Raji (cell line): ENCODE data around the gene PLPPR2.

ENCODE experiments used
- POLR2A ChIP-seq: IDR thresholded peaks from 2 replicates; pipeline ENCODE4 v1.6.1; 2011; ENCODE audit warnings: low read depth, low read length, control low read depth; ENCODE audit not compliant: insufficient read depth

Gene PLPPR2

DNA sequence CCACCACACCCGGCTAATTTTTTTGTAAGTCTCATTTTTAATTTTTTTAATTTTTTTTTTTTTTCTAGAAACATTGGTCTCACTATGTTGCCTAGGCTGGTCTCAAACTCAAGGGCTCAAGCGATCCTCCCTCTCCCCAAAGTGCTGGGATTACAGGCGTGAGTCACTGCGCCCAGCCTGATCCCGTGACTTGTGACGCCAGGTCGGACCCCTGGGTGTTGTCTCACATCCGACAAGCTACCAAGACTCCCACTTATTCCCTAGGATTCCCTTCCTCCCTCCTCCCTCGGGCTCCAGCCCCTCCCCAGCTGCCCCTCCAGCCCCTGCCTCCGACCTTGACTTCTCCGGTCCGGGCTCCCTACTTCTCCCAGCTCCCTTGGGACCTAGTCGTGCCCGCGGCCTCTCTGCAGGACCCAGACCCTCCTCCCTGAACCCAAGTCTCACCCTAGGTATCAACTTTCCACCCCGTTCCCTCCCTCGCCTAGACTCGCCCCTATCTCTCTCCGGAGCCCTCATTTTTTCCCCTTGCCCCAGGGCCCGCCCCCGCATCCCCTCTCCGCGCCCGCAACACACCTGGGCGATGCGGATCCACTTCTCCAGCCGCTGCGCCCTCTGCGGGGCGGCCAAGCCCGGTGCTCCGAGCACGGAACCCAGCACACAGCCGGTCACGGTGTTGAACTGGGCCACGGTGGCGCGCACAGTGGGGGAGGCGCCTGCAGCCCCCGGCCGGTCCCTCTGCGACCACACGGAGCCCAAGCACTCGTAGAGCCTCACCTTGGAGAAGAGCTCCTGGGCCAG, 50.8 kb downstream of the PLPPR2 start:
- TF ChIP-seq POLR2A = no peak

DNA sequence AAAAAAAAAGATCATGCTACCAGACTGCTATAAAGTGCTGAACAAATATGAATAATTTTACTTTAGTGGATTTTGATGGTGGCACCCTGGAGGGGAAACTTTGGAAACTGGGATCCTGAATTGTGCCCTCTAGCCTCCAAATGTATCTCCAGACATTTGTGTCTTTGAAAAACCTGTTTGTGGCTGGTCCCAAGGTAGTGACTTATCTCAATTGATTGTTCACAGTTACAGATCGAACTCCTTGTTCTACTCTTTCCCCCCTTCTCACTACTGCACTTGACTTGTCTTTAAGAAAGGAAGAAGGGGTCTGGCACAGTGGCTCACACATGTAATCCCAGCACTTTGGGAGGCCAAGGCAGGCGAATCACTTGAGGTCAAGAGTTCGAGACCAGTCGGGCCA, 53.4 kb downstream of the PLPPR2 start:
- no peak for TF ChIP-seq POLR2A

DNA sequence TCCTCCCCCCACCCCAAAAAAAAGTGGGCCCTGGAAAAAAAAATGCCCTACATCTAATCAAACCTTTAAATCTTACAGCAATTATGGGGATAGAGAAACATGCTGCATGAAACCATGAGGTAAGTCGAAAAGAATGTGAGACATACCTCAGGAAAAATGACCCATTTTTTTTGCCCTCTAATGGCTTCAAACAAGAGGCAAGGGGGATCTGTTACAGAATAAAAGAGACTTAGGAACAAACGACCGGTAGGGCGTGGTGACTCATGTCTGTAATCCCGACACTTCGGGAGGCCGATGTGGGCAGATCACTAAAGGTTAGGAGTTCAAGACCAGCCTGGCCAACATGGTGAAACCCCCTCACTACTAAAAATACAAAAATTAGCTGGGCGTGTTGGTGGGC, 55.5 kb downstream of the PLPPR2 start:
- no peak for TF ChIP-seq POLR2A

DNA sequence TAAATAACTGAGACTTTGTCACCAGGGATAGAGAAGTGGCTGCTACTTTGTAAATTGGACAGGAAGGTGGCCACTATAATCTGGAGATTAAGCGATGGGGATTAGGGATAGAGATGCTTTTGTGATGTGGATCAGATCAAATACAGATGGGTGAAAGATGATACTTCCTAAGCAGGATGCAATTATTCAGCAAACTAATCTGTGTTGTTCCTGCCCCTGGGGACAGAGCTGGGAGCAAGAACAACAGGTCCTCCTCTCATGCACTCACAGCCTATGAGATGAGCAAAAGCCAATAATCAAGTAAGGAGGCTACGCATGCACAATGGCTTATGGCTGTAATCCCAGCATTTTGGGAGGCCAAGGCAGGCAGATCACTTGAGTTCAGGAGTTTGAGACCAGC, 59.3 kb downstream of the PLPPR2 start:
- no peak for TF ChIP-seq POLR2A
